ENCODE measurements around the gene DAPK1.

Gene DAPK1

DNA sequence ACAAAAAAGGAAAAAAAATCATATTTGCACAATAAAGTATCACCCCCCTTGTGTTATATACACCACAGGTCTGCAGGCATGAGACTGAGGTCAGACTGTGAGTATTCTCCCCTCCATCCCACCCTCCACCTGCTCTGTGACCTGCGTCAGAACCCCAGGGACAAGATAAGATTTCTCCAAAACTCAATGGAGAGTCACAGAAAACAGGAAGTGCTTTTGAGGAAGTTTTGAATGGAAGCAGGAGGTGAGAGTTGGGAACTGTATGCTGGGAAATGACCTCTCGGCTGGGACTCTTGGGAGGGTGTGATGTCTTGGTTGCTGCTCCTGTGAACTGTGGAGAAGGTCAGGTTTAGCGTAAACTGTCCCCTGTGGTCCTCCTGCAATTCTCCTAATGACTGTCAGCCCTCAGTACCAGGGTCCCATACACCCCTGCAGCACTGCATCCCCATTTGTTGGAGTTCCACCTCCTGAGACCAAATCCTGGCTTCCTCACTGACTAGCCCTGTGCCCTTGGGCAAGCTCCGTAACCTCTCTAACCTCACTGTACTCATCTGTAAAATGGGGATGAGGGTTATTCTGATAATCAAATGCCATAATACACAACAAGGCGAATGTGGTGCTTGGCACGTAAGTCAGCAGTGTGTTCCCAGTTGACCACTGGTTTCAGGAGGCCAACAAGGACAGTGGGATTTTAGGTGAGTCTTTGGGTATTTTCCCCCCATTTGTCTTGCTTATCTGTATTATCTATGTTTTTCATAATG, 221.4 kb downstream of the DAPK1 start:
- Histone ChIP-seq H3K9me3 (ENCODE audit: control insufficient read depth in 1 of 2, low read length in 2 of 2) (no peaks in the 10 kb centered on the region), H3K4me3 (ENCODE audit: low read depth in 1 of 2, low read length in 2 of 2) (no peak overlapping the region), H3K4me1 (ENCODE audit: control insufficient read depth in 1 of 2, insufficient read depth in 2 of 2, low read length in 2 of 2) (peaks cover 0 to 9% of the 10 kb centered on the region in 2 donors), H3K9ac (ENCODE audit: low read depth in 1 of 2, low read length in 2 of 2) (no peak overlapping the region), H3K36me3 (ENCODE audit: control insufficient read depth in 1 of 2, insufficient read depth in 2 of 2, low read length in 2 of 2) (no peaks in the 10 kb centered on the region), H3K27ac (ENCODE audit: low read depth, low read length) (no peak overlapping the region), H3K27me3 (ENCODE audit: control insufficient read depth in 1 of 2, insufficient read depth in 2 of 2, low read length in 2 of 2) (no peaks in the 10 kb centered on the region)

DNA sequence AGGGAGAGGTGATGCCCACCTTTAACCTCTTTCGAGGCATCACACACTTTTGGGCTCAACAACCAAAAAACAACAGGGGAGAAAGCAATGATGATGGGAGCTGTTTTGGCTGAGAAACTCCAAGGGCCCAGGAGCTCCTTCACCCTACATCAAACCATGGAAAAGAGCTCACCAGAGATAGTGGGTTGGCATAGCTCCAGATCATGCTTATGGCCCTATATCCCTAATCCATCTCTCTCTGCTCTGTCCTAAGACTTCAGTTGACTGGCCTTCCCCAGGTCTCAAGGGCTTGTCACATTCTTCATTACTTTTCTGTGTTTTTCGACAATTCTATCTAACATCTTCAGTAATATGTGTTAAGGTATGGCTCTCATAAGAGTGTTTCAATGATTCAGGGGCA, 222.5 kb downstream of the DAPK1 start:
- no peaks in the 10 kb centered on the region for H3K36me3 ChIP-seq (ENCODE audit: control insufficient read depth in 1 of 2, insufficient read depth in 2 of 2, low read length in 2 of 2)
- H3K9me3 ChIP-seq (ENCODE audit: control insufficient read depth in 1 of 2, low read length in 2 of 2), result no peaks in the 10 kb centered on the region
- H3K9ac ChIP-seq (ENCODE audit: low read depth in 1 of 2, low read length in 2 of 2), result no peak overlapping the region
- H3K4me3 ChIP-seq (ENCODE audit: low read depth in 1 of 2, low read length in 2 of 2), result no peak overlapping the region
- no peak overlapping the region for H3K27ac ChIP-seq (ENCODE audit: low read depth, low read length)
- H3K4me1 ChIP-seq (ENCODE audit: control insufficient read depth in 1 of 2, insufficient read depth in 2 of 2, low read length in 2 of 2), result no peaks in the 10 kb centered on the region
- no peaks in the 10 kb centered on the region for H3K27me3 ChIP-seq (ENCODE audit: control insufficient read depth in 1 of 2, insufficient read depth in 2 of 2, low read length in 2 of 2)

DNA sequence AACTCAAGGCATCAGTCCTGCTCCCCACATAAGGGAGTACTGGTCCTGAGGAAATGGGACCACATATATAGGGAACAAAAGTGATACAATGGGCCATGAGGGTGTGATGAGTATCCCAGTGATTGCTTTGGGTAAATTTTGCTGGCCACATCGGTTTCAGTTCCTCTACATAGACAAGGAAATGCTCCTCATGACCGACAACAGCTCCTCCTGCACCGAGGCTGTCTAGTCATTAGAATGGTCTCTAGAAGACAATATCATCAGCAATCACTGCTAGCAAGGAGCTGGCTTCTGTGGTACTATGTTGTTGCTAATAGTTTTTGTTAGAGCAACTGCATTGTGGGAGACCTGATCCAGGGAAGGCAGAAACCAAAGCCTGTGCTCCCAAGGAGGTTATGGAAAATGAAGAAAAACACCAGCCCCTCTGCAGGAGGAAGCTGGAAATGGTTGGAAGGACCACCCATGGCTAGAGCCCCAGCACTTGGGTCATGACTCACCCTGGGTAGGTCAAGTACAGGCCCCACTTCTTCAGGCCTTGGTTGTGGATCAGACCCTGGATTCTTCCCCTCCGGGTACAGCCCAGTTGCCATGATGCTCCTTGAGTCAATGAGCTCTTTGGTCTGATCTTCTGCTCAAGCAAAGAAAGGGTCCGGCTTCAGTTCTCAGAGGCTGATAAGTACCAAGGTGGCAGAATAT, 224.9 kb downstream of the DAPK1 start:
- Histone ChIP-seq H3K27me3 (ENCODE audit: control insufficient read depth in 1 of 2, insufficient read depth in 2 of 2, low read length in 2 of 2) (no peaks in the 10 kb centered on the region), H3K36me3 (ENCODE audit: control insufficient read depth in 1 of 2, insufficient read depth in 2 of 2, low read length in 2 of 2) (no peaks in the 10 kb centered on the region), H3K27ac (ENCODE audit: low read depth, low read length) (no peak overlapping the region), H3K9ac (ENCODE audit: low read depth in 1 of 2, low read length in 2 of 2) (no peak overlapping the region), H3K4me3 (ENCODE audit: low read depth in 1 of 2, low read length in 2 of 2) (no peak overlapping the region), H3K4me1 (ENCODE audit: control insufficient read depth in 1 of 2, insufficient read depth in 2 of 2, low read length in 2 of 2) (peaks cover 0 to 7% of the 10 kb centered on the region in 2 donors), H3K9me3 (ENCODE audit: control insufficient read depth in 1 of 2, low read length in 2 of 2) (no peaks in the 10 kb centered on the region)

DNA sequence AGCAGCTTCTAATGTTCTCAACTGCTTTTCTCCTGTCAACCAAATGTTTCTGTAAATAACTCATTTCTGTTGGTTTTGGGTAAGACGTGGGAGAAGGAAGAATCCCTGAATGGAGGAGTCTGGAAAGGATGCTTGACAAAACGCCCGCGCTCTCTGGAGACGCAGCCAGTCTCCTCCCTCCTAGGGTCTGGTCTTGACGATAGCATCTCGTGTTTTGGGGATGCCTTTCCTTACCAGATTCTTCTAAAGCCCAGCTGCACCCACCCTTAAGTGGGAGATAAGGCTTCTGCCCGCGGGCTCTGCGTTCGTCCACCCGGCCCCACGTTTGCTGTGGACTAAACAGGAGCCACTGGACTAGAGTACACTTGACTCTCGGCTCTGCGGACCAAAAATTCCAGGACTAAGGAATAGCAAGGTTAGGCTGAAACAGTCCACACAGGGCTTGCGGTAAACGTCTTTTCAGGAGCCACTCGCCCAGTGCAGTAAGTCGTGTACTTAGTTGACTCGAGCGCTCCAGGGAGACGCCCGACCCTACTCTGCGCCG, 227.8 kb downstream of the DAPK1 start:
- Histone ChIP-seq H3K27me3 (ENCODE audit: control insufficient read depth in 1 of 2, insufficient read depth in 2 of 2, low read length in 2 of 2) (no peaks in the 10 kb centered on the region), H3K4me3 (ENCODE audit: low read depth in 1 of 2, low read length in 2 of 2) (peak overlapping the region; percentile 79 to 84), H3K9ac (ENCODE audit: low read depth in 1 of 2, low read length in 2 of 2) (peak overlapping the region; percentile 66 to 82), H3K27ac (ENCODE audit: low read depth, low read length) (peak overlapping the region; percentile 86), H3K36me3 (ENCODE audit: control insufficient read depth in 1 of 2, insufficient read depth in 2 of 2, low read length in 2 of 2) (peaks cover 0 to 5% of the 10 kb centered on the region in 2 donors), H3K4me1 (ENCODE audit: control insufficient read depth in 1 of 2, insufficient read depth in 2 of 2, low read length in 2 of 2) (peaks cover 0 to 7% of the 10 kb centered on the region in 2 donors), H3K9me3 (ENCODE audit: control insufficient read depth in 1 of 2, low read length in 2 of 2) (no peaks in the 10 kb centered on the region)

DNA sequence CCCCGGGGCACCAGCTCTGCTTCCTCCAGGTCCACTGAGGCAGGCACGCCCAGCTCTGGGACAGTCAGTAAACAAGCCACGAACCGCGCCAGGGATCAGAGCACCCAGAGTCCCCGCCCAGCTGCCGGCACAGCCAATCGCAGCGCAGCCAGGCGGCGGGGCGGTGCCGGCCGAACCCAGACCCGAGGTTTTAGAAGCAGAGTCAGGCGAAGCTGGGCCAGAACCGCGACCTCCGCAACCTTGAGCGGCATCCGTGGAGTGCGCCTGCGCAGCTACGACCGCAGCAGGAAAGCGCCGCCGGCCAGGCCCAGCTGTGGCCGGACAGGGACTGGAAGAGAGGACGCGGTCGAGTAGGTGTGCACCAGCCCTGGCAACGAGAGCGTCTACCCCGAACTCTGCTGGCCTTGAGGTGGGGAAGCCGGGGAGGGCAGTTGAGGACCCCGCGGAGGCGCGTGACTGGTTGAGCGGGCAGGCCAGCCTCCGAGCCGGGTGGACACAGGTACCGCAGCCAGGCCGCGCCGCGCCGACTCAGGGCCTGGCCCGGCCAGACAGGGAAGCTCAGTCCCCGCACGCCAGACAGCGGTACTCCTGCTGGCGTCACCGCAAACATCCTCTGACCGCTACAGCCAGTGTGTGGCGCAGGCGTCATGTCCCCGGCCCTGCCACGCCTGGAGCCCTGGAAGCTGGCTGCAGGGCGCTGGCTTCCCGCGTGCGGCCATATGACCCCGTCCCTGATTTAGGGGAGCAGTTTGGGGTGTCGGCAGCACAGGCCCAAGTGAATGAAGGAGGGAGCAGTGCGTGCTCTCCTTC, 228.4 kb downstream of the DAPK1 start, which contains the start of gene CTSL:
TSS of gene CTSL (plus strand) at position 220 of the 810 bp plus-strand sequence. CDS start 1,485 bp downstream, outside the sequence.
- peak within 1 kb of the TSS; percentile 79 to 84 for H3K4me3 ChIP-seq (ENCODE audit: low read depth in 1 of 2, low read length in 2 of 2)
- H3K27me3 ChIP-seq (ENCODE audit: control insufficient read depth in 1 of 2, insufficient read depth in 2 of 2, low read length in 2 of 2), result no peaks in the 10 kb centered on the region
- peaks cover 0 to 5% of the 10 kb centered on the region in 2 donors for H3K36me3 ChIP-seq (ENCODE audit: control insufficient read depth in 1 of 2, insufficient read depth in 2 of 2, low read length in 2 of 2)
- H3K9me3 ChIP-seq (ENCODE audit: control insufficient read depth in 1 of 2, low read length in 2 of 2), result no peaks in the 10 kb centered on the region
- H3K4me1 ChIP-seq (ENCODE audit: control insufficient read depth in 1 of 2, insufficient read depth in 2 of 2, low read length in 2 of 2), result peaks cover 0 to 7% of the 10 kb centered on the region in 2 donors
- peak within 1 kb of the TSS; percentile 66 to 82 for H3K9ac ChIP-seq (ENCODE audit: low read depth in 1 of 2, low read length in 2 of 2)
- peak within 1 kb of the TSS; percentile 86 for H3K27ac ChIP-seq (ENCODE audit: low read depth, low read length)

DNA sequence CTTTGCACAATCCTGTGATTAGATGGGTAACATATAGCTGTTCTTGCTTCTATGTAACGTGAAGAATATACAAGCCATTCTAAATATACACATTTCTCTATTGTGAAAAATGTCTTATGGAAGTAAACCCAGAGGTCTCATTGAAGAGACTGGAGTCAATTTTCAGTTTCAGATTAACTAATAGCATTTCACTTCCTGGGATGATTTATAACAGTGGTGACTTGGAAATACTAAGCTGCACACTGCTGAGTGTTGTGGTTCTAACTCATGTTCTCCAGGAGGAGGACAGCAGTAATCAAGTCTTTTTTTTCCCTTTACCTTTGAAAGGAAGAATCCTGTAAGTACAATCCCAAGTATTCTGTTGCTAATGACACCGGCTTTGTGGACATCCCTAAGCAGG, 231.6 kb downstream of the DAPK1 start:
- H3K27me3 ChIP-seq (ENCODE audit: control insufficient read depth in 1 of 2, insufficient read depth in 2 of 2, low read length in 2 of 2), result no peaks in the 10 kb centered on the region
- no peaks in the 10 kb centered on the region for H3K9me3 ChIP-seq (ENCODE audit: control insufficient read depth in 1 of 2, low read length in 2 of 2)
- H3K9ac ChIP-seq (ENCODE audit: low read depth in 1 of 2, low read length in 2 of 2), result no peak overlapping the region
- no peak overlapping the region for H3K27ac ChIP-seq (ENCODE audit: low read depth, low read length)
- H3K36me3 ChIP-seq (ENCODE audit: control insufficient read depth in 1 of 2, insufficient read depth in 2 of 2, low read length in 2 of 2), result peaks cover 0 to 5% of the 10 kb centered on the region in 2 donors
- H3K4me1 ChIP-seq (ENCODE audit: control insufficient read depth in 1 of 2, insufficient read depth in 2 of 2, low read length in 2 of 2), result peaks cover 0 to 7% of the 10 kb centered on the region in 2 donors
- H3K4me3 ChIP-seq (ENCODE audit: low read depth in 1 of 2, low read length in 2 of 2), result no peak overlapping the region

DNA sequence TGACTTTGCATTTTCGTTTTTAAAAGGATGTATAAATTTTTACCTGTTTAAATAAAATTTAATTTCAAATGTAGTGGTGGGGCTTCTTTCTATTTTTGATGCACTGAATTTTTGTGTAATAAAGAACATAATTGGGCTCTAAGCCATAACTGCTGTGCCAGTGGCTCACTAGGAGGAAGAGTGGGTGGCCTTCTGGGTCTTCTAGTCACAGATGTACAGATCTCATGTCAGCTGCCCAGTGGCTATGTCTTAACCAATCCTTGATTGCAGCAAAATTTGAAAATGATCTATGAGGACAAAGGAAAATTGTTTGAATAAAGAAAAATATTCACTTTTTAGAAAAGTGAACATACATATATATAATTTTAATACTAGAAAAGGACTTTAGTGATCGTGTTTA, 233.7 kb downstream of the DAPK1 start:
- Histone ChIP-seq H3K27ac (ENCODE audit: low read depth, low read length) (no peak overlapping the region), H3K4me1 (ENCODE audit: control insufficient read depth in 1 of 2, insufficient read depth in 2 of 2, low read length in 2 of 2) (peaks cover 0 to 2% of the 10 kb centered on the region in 2 donors), H3K27me3 (ENCODE audit: control insufficient read depth in 1 of 2, insufficient read depth in 2 of 2, low read length in 2 of 2) (no peaks in the 10 kb centered on the region), H3K36me3 (ENCODE audit: control insufficient read depth in 1 of 2, insufficient read depth in 2 of 2, low read length in 2 of 2) (peaks cover 0 to 5% of the 10 kb centered on the region in 2 donors), H3K4me3 (ENCODE audit: low read depth in 1 of 2, low read length in 2 of 2) (no peak overlapping the region), H3K9ac (ENCODE audit: low read depth in 1 of 2, low read length in 2 of 2) (no peak overlapping the region), H3K9me3 (ENCODE audit: control insufficient read depth in 1 of 2, low read length in 2 of 2) (no peaks in the 10 kb centered on the region)

DNA sequence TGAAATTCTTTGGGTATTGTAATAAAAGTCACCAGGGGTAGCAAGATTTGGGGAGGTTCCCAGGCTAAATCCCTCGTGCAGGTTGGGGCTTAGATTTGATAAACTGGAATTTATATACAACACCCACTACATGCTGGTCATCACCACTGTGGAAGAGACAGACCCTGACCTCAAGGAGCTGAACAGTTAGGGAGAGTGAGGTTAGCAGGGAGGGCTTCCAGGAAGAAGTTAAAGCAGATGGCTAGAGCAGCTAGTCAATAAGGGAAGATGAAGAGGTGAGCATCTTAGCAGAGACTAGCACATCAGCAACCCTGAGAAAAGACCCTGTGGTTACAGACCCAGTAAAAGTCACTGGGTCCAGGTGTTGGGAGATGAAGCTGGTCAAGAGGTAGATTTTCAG, 234.7 kb downstream of the DAPK1 start:
- H3K4me3 ChIP-seq (ENCODE audit: low read depth in 1 of 2, low read length in 2 of 2), result no peak overlapping the region
- no peak overlapping the region for H3K9ac ChIP-seq (ENCODE audit: low read depth in 1 of 2, low read length in 2 of 2)
- H3K9me3 ChIP-seq (ENCODE audit: control insufficient read depth in 1 of 2, low read length in 2 of 2), result no peaks in the 10 kb centered on the region
- no peaks in the 10 kb centered on the region for H3K27me3 ChIP-seq (ENCODE audit: control insufficient read depth in 1 of 2, insufficient read depth in 2 of 2, low read length in 2 of 2)
- H3K4me1 ChIP-seq (ENCODE audit: control insufficient read depth in 1 of 2, insufficient read depth in 2 of 2, low read length in 2 of 2), result no peaks in the 10 kb centered on the region
- no peak overlapping the region for H3K27ac ChIP-seq (ENCODE audit: low read depth, low read length)
- H3K36me3 ChIP-seq (ENCODE audit: control insufficient read depth in 1 of 2, insufficient read depth in 2 of 2, low read length in 2 of 2), result peaks cover 0 to 5% of the 10 kb centered on the region in 2 donors

DNA sequence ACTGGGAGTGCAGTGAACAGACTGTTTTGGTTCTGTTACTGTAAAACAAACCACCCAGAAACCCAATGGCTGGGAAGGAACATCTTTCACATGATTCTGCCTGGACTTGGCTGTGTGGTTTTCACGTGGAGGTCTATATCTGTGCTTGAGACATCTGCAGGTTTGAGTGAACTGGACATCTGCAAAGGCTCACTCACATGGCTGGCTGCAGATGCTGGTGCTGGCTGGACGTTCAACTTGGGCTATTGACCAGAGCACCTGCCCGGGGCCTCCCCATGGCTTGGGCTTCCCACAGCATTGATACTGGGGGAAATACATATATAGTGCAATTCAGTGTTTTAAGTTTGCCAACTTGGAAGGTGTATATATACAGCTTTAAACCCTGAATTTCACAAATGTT, 235.1 kb downstream of the DAPK1 start:
- no peak overlapping the region for H3K27ac ChIP-seq (ENCODE audit: low read depth, low read length)
- H3K27me3 ChIP-seq (ENCODE audit: control insufficient read depth in 1 of 2, insufficient read depth in 2 of 2, low read length in 2 of 2), result no peaks in the 10 kb centered on the region
- no peaks in the 10 kb centered on the region for H3K9me3 ChIP-seq (ENCODE audit: control insufficient read depth in 1 of 2, low read length in 2 of 2)
- H3K9ac ChIP-seq (ENCODE audit: low read depth in 1 of 2, low read length in 2 of 2), result no peak overlapping the region
- no peak overlapping the region for H3K4me3 ChIP-seq (ENCODE audit: low read depth in 1 of 2, low read length in 2 of 2)
- H3K4me1 ChIP-seq (ENCODE audit: control insufficient read depth in 1 of 2, insufficient read depth in 2 of 2, low read length in 2 of 2), result no peaks in the 10 kb centered on the region
- H3K36me3 ChIP-seq (ENCODE audit: control insufficient read depth in 1 of 2, insufficient read depth in 2 of 2, low read length in 2 of 2), result peaks cover 0 to 5% of the 10 kb centered on the region in 2 donors
